ENCODE measurements around the gene DNAH17.

DNA sequence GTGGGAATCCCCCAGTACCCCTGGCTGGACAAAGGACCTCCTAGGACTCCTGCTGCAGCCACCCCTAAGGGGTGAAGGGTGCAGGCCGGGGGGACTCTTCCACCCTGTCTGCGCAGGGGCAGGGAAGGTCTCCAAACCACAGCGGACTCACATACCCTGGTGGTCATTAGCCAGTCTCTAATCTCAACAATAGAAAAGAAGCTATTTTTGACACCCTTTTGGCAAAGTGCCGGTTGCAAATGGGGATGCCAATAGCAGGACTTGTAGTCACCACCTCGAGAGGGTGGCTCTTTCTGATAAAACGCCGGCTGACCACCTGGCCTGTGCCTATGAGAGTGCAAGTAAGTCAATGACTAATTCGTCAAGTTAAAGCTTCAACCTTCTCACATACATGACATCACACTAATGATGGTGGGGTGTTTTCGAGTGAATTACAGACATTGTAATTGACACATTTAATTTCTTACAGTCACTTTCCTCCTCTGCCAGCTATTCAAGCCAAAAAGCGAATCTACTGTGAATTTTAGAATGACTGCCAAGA is 23.1 kb upstream of the DNAH17 start:
- TF ChIP-seq CTCF (conservative IDR thresholded peaks at IDR 0.05; ENCODE audit: low read depth, low read length) (no peak), EZH2 (IDR thresholded peaks at IDR 0.05; ENCODE audit: borderline replicate concordance, low read depth, low read length, poor library complexity, severe bottlenecking) (no peak)
